Activated naive CD4-positive, alpha-beta T cell treated with Interleukin-2 at 50 U/mL for 16 hours (primary cell): ENCODE data around the gene PTH2.
"Not testable (repeated sequence)": the region's sequence is repeated elsewhere in the genome, so short reads cannot be mapped to it uniquely, and the experiment has no call there.

Experiments used
- DNase-seq: peaks from one replicate; pipeline ENCODE4 v3.0.0-alpha.2; 2020

Gene PTH2, protein sequence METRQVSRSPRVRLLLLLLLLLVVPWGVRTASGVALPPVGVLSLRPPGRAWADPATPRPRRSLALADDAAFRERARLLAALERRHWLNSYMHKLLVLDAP

GRCh38 chr19:49423071-49423984, at the start of gene PTH2:
Gene PTH2, minus strand, starts transcription at chr19:49423441. Its CDS starts 102 bp downstream, at chr19:49423339.
- no peak for DNase-seq

- no peak for DNase-seq
Observed at GRCh38 chr19:49472936-49473335, 49.7 kb upstream of the PTH2 start.

DNA sequence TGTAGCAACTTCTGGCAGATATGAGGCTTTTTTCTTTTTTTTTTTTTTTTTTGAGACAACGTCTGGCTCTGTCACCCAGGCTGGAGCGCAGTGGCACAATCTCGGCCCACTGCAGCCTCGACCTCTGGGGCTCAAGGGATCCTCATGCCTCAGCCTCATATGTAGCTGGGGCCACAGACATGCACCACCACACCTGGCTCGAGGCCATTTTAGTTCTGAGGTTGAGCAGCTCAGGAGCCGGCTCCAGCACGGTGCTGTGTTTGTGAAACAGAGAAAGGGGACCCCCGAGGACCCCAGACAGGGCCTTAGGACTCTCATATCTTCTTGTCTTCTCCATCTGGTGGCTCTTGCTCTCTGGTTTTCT, 47.4 kb upstream of the PTH2 start:
- DNase-seq: no peak

DNA sequence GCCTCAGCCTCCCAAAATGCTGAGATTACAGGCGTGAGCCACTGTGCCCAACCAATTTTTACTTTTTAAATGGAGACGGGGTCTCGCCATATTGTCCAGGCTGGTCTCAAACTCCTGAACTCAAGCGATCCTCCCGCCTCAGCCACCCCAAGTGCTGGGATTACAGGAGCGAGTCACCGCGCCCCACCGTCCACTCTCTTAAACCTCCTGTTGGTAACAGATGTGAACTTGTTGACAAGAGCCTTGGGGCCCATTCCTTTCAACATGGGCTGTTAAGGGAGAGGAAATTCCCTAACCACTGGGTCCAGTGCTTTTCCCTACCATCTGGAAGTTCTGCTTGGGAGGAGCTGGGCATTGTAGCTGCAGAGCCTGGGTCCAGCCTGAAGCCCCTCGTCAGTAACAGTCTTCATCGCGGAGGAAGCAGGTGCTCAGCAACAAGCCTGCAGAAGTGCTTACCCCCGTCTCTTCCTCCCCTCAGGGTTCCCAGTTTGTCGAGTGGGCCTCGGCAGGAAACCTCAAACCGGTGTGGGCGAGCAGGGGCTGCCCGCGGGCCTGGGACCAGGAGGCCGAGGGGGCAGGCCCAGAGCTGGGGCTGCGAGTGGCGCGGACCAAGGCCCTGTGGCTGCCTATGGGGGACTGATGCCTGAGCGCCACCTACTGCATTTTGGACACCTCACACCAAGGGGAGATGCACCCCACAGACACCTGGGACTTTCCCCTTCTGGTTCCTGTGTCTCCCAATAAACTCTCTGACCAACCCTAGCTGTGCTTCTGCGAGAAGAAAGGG, 46.8 kb upstream of the PTH2 start:
- peak; percentile 77 for DNase-seq

- peak; percentile 76 for DNase-seq
Observed at GRCh38 chr19:49468746-49469447, 45.7 kb upstream of the PTH2 start.

GRCh38 chr19:49468199-49468598, 45.0 kb upstream of the PTH2 start:
- no peak for DNase-seq

GRCh38 chr19:49465371-49465770, 42.1 kb upstream of the PTH2 start:
- DNase-seq: no peak

DNA sequence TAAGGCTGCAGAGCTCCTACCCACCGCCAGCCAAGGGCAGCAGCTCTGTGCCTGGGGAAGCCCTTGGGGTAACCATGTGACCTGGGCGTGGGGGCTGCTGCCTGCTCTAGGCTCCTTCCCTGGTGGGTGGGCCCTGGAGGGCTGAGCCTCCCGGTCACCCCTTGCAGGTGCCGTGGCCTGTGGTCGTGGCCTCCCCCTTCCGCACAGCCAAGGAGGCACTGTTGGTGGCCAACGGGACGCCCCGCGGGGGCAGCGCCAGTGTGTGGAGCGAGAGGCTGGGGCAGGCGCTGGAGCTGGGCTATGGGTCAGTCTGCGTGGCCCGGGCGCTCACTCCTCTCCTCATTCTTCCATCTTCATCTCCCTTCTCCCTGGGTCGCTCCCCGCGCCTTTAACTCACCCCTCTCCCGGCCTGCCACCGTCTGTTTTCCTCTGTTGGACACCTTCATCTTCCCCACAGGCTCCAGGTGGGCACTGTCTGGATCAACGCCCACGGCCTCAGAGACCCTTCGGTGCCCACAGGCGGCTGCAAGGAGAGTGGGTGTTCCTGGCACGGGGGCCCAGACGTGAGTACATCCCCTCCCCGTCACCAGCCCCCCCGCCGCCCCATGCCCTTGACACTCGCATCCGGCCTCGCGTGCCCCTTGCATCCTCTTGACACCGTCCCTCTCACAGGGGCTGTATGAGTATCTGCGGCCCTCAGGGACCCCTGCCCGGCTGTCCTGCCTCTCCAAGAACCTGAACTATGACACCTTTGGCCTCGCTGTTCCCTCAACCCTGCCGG, 40.9 kb upstream of the PTH2 start:
- DNase-seq: no peak

GRCh38 chr19:49462492-49462891, 39.3 kb upstream of the PTH2 start:
- DNase-seq: no peak

GRCh38 chr19:49461656-49462055, 38.4 kb upstream of the PTH2 start:
- no peak for DNase-seq

DNA sequence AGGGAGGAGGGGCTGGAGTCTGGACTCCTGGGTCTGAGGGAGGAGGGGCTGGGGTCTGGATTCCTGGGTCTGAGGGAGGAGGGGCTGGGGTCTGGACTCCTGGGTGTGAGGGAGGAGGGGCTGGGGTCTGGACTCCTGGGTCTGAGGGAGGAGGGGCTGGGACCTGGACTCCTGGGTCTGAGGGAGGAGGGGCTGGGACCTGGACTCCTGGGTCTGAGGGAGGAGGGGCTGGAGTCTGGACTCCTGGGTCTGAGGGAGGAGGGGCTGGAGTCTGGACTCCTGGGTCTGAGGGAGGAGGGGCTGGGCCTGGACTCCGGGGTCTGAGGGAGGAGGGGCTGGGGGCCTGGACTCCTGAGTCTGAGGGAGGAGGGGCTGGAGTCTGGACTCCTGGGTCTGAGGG, 37.9 kb upstream of the PTH2 start:
- DNase-seq: not testable (repeated sequence)

GRCh38 chr19:49459388-49459787, 36.1 kb upstream of the PTH2 start:
- no peak for DNase-seq

DNA sequence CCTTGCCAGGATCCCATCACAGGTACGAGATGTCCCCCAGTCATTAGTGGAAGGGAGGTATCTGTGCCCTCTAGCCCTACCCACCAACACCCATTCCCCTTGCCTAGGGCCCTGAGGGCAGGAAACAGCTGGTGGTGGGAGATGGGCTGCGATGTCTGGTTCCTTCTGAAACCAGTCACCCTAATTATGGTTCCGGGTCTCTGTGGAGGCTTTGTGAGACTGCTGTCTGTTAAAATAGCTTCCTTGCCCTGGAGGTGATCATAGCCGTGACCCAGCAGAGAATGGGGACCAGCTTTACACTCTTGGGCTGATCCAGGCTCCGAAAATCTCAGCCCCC, 35.3 kb upstream of the PTH2 start:
- no peak for DNase-seq

DNA sequence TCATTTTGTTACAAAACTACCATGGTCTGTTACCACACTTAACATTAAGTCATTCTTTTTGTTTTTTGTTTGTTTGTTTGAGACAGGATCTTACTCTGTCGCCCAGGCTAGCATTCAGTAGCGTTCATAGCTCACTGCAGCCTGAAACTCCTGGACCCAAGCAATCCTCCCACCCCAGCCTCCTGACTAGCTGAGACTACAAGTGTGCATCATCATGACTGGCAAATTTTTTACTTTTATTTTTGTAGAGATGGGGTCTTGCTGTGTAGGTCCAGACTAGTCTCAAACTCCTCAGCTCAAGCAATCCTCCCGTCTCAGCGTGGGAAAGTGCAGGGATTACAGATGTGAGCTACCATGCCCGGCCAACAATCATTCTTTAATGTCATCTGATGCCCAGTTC, 33.1 kb upstream of the PTH2 start:
- DNase-seq: no peak

GRCh38 chr19:49455773-49456172, 32.5 kb upstream of the PTH2 start:
- no peak for DNase-seq

- DNase-seq: no peak
Observed at GRCh38 chr19:49453757-49454240, 30.6 kb upstream of the PTH2 start.

DNA sequence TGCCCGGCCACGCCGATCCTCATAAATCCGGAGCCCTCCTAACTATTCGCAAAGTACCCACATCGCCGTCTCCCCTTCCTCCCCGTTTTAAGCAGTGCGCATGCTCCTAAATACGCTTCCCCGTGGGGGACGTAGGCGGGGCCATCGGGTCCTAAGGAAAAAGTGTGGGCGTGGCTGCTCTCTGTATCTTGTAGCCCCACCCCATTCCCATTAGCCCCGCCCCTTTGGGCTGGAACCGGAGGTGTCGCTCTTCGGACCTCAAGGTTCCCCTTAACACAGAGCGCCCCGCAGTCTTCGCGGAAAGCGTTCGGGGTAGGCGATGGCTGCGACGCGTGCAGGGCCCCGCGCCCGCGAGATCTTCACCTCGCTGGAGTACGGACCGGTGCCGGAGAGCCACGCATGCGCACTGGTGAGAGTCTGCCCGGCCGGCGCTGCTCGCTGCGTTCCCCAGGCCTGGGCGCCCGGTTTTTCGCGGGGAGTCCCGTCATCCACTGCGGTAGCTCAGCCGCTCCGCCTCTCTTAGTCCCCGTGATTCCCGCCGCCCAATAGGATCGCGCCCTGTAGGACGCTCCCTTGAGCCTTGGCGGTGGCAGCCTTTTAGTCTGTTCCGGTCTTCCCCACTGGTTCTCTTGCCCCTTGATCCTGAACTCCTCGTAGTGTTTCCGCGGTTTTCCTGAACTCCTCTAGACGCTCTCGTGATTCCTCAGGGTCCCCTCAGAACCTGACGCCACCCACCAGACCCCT, 29.9 kb upstream of the PTH2 start, which contains the start of gene ALDH16A1:
ALDH16A1 (plus strand) TSS at position 213 of the 744 bp plus-strand sequence; CDS start at position 320, 107 bp downstream.
- DNase-seq: peak; percentile 98

DNA sequence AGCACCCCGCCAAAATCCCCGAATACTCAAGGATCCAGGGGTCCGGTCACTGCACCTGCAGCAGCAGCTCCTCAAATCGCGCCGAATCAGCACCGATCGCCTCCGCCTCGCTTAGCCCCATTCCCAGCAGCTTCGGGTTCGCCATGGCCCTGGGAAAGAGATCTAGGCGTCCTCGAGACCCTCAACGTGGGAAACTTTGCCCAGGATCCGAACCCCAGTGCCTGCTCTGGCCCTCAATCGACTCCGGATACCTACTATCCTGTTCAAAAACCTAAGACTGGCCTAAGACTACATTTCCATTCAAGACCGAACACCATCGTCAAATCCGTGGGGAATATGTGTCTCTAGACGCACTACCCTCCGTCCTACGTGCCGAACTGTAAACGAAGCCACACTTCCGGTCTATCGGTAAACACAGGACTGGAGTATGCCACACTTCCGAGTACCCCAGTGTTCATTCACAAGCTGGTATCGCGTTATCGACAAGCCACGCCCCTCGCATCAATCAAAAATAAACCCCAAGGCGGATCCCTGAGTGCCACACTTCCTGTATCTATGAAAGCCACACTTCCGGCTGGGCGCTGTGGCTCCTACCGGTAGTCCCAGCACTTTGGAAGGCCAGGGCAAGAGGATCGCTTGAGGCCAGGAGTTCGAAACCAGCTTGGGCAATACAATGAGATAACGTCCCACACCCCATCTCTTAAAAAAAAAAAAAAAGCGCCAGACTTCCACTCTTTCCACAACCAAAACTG, 28.4 kb upstream of the PTH2 start, which contains the start of gene PIH1D1:
PIH1D1 (minus strand) TSS at position 385 of the 752 bp plus-strand sequence; CDS start at position 145, 240 bp downstream.
- DNase-seq: peak; percentile 94

DNA sequence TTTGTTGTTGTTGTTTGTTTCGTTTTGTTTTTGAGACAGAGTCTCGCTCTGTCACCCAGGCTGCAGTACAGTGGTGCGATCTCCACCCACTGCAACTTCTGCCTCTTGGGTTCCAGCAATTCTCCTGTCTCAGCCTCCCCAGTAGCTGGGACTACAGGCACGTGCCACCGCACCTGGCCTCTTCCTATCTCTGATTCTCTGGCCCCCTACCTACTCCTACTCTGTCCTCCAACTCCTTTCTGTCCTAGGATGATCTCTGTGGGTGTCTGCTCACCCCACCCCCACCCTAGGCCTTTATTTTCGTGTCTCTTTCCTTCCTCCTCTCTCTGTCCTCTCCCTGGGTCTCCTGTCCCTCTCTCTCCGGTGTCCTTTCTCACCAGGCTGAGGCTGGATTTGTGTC, 27.2 kb upstream of the PTH2 start:
- no peak for DNase-seq

DNA sequence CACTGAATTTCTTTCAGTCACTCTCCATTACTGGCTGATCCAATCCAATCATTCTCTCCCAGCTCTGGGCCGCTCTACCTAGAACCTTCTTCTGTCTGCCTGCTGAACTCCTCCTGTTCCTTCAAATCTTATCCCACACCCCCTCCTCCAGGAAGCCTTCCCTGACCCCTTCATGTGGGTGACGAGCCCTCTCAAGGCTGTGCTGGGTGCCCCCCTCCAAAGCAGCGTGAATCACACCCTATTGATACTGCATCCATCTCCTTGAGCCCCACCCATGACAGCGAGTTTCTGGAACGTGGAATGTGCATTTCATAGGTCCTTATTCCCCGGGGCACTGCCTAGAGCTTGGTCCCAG, 25.2 kb upstream of the PTH2 start:
- DNase-seq: no peak
